ENCODE results near the gene RAB10.

DNA sequence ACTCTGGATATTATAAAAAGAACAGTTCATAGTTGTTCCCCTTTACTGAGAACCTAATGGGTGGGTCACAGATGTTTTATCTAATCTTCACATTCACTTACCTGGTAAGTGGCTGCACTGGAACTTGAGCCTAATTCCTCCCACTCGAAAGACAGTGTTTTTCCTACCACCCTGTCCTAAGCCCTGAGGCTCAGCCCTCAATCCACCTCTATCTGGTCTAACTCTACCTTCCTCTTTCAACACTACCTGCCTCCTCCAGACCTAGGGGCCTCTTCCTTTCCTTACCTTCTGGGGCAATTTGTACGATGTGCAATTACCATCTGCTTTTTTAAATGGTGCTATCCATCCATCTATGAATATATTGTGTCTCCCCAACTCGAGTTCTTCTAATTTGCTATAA, 41.9 kb upstream of the RAB10 start:
- no peak for TF ChIP-seq OSR1 (CRISPR knock-in tag; IDR thresholded peaks at IDR 0.05)
- TF ChIP-seq, protein P1, sequence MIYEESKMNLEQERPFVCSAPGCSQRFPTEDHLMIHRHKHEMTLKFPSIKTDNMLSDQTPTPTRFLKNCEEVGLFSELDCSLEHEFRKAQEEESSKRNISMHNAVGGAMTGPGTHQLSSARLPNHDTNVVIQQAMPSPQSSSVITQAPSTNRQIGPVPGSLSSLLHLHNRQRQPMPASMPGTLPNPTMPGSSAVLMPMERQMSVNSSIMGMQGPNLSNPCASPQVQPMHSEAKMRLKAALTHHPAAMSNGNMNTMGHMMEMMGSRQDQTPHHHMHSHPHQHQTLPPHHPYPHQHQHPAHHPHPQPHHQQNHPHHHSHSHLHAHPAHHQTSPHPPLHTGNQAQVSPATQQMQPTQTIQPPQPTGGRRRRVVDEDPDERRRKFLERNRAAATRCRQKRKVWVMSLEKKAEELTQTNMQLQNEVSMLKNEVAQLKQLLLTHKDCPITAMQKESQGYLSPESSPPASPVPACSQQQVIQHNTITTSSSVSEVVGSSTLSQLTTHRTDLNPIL (CRISPR knock-in tag; IDR thresholded peaks at IDR 0.05; ENCODE audit: low read depth) = no peak
- TF ChIP-seq PPARA (CRISPR knock-in tag; IDR thresholded peaks at IDR 0.05; ENCODE audit: borderline replicate concordance) = no peak
- TF ChIP-seq ARNTL (CRISPR knock-in tag; IDR thresholded peaks at IDR 0.05; ENCODE audit: borderline replicate concordance, low read depth) = no peak
- no peak for TF ChIP-seq ZFP30 (CRISPR knock-in tag; IDR thresholded peaks at IDR 0.05)
- TF ChIP-seq ZNF565 (CRISPR knock-in tag; conservative IDR thresholded peaks at IDR 0.05; ENCODE audit: low read depth) = no peak
- TF ChIP-seq BACH2 (CRISPR knock-in tag; IDR thresholded peaks at IDR 0.05; ENCODE audit: borderline replicate concordance) = no peak
- TF ChIP-seq SNAI2 (CRISPR knock-in tag; IDR thresholded peaks at IDR 0.05) = no peak

All from SK-N-SH treated with all-trans-retinoic acid at 6 μM for 48 hours (cell line).